ENCODE measurements around the gene GRK6.

GRK6 gene

DNA sequence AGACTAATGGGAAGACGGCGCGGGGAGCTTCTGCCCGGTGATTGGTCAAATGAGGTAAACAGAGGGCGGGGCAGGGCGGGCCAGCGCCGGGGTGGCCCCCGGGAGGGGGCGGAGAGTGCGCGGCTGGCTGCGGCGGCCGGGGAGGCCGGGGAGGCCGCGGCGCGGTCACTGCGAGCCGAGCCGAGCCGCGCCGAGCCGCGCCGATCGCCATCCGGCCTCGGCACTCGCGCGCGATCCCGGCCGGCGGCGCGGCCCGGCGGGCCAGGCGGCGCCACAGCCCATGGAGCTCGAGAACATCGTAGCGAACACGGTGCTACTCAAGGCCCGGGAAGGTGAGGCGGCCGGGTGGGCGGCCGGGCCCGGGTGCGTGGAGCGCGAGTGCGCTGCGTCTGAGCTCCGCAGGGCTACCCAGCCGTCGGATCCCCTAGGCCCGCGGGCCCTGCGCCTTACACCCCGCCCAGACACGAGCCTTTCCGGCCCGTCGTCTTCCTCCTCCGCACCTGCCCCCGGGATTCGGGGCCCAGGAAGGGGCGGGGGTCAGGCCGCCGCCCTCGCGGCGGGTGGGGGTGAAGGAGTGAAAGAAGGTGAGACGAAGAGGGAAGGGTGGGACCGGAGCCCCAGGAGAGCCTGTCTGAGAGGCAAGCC lies at the start of gene GRK6:
TSS of gene GRK6 (plus strand) at position 111 of the 645 bp plus-strand sequence. CDS start at position 281, 170 bp downstream.
- peak; percentile 72 for DNase-seq

GRCh38 chr5:177377851-177378776 lies 48.4 kb upstream of the GRK6 start:
- no peak for DNase-seq

GRCh38 chr5:177378884-177379883 lies 47.3 kb upstream of the GRK6 start:
- DNase-seq = no peak

- DNase-seq = no peak
Observed at GRCh38 chr5:177380805-177381126, 45.7 kb upstream of the GRK6 start.

DNA sequence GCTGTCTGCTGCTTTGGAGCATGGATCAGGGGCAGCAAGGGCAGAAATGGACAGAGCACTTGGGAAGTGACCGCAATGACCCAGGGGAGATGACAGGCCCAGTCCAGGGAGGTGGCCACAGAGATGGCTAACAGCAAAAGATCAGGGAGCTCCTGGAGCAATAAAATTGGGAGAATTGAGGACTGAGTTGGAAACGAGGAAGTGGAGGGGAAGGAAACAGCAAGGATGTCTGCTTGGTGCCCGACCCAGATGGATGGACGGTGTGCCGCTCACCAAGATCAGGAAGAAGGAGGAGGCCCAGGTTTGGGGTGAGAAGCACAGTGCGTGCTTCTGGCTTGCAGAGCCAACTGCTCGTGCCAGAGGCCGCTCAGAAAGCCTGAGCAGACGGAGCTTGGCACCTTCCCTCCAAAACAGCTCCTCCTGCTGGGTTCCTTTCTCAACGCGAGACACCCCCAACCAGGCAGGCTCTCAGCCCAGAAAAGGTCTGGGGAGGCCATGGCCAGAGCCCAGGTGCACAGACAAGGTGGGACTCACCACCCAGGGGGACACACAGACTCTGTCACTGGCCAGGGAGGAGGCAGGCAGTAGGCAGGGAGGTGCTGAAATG lies 44.0 kb upstream of the GRK6 start:
- DNase-seq = no peak

DNA sequence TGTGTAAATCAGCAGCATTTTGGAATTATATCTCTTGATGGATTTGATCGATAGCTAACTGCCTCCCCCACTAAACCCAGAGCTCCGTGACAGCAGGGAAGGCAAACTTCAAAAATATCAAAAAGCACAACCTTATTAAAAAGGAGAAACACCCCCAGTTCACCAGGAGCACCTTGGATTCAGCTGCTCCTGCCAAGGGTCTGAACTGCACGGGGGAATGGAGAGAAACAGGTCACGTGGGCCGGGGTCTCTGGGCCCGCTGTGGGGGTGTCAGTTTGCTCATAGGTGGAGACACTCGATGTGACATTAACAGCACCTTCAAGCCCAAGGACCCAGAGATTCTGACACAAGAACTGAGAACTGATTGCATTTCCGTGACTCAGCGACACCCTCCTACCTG lies 43.3 kb upstream of the GRK6 start:
- DNase-seq = no peak

- DNase-seq = no peak
Observed at GRCh38 chr5:177384134-177384533, 42.3 kb upstream of the GRK6 start, which contains the start of gene SLC34A1. TSS of gene SLC34A1 (plus strand) at chr5:177384434. CDS start at chr5:177385742, 1,308 bp downstream.

- no peak for DNase-seq
Observed at GRCh38 chr5:177385720-177386119, 40.8 kb upstream of the GRK6 start.

DNA sequence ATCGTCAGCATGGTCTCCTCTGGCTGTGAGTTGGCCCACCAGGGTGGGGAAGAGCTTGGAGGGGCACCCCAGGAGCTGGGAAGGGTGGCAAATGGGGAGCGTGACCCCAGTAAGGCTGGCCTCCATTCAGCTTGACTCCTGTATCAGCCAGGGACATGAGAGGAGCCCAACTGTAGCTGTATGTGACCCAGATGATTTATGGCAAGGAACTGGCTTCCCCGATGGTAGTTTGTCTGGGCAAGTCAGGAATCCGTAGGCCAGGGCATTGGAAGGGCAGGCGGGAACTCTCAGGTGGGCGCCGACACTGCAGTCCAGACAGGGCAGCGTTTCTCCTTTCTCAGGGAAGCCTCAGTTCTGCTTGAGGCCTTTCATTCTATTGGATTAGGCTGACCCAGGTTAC lies 39.9 kb upstream of the GRK6 start:
- no peak for DNase-seq

DNA sequence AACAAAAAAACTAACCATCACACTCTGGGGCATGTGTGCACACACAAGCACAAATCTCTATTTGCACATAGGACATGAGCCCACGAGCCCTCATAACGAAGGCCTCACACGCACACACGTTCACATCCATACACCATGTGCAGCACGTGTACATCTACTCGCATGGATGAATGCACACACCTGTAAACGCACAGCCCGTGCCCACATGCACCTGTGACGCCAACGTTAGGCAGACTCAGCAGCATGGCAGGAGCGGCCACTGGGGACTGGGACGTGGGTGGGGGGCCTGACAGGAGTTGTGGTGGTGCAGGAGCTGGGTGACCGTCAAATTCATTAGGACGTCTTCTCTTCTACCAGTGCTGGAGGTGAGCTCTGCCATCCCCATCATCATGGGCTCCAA lies 39.1 kb upstream of the GRK6 start:
- DNase-seq = no peak

DNA sequence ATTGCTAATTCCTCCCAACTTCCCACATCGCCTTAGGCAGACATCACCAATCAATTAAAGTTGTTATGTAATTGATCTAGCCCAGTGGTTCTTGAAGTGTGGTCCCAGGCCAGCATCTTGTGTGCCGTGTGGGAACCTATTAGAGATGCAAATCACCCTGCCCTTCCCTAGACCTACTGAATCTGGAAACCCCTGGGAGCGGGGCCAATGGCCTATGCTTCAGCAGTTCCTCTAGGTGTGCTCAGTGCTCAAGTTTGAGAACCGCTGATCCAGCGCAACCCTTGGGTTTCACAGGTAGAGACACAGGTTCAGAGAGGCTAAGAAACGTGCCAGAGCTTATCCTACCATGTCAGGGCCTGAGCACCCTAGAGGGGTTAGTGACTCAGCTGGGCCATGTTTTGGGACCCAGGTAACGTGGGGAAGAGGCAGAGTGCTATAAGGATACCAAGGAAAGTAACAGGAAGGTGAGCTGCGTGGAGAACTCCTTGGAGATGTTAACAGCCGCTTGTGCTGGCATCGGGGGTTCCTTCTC lies 37.9 kb upstream of the GRK6 start:
- no peak for DNase-seq

DNA sequence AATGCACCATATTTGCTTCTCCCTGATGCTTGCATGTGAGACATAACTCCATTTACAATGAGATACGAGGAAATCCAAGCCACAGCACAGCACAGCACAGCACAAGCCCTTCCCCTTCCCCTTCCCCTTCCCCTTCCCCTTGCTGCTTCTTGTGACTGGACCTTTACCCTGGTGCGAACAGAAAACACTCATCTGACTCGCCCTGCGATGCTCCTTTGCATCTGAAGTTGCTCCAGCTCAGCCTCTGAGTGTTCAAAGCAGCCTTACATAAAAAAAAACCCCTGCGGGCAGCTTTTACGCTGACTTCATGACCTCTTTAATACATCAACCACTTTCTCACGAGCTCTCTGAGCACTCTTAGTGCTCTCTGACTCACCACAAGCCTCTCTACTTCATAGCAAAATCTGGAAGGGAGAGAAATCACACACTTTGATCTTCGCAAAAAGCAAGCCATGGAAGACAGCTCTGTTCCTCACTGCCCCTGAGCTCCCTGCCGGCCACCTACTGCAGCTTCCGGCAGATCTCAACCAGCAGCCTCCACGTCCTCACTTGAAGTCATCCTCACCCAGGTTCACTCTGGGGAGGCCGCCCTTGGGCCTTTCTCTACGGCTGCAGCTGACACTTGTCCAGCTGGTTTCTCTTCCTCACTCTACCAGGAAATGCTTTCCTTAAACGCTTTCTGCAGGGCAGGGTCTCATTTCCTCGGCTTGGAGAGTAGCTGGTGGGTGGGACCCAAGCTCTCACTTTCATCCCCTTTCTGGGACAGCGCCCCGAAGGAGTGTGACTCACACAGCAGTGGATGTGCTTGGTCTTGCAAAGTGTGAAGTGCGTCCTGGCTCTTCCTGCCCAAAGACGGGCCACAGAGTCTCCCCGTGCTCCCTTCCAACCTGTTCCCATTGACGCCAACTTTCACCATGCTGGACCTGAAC lies 37.0 kb upstream of the GRK6 start:
- peak; percentile 39 for DNase-seq

- DNase-seq = peak; percentile 83
Observed at GRCh38 chr5:177390363-177391300, 35.8 kb upstream of the GRK6 start.

GRCh38 chr5:177392765-177393164 lies 33.7 kb upstream of the GRK6 start:
- no peak for DNase-seq

DNA sequence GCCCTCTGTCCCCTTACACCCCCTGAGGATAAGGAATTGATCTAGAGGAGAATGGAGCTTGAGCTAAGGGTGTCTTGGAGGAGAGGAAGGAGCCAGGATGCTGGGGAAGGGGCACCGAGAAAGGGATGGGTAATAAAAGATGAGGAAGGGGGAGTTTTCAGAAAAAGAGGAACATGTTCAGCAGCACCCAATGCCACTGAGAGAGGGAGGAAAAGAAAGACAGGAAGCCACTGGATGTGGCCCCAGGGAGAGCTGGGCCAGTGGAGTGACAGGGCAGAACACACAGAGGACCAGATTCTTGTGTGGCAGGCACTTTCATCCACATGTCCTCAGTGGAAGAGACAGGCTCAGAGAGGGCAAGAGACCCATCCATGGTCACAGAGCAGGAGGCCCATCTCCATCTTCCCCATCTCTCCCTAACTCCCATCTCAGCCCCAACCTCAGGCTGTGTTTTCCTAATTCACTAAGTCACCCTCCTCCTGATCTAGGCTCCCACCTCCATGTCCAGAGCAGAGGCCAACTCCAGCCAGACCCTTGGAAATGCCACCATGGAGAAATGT lies 33.2 kb upstream of the GRK6 start:
- DNase-seq = no peak

GRCh38 chr5:177393990-177394389 lies 32.5 kb upstream of the GRK6 start:
- no peak for DNase-seq

GRCh38 chr5:177396078-177396477 lies 30.4 kb upstream of the GRK6 start:
- DNase-seq = no peak

DNA sequence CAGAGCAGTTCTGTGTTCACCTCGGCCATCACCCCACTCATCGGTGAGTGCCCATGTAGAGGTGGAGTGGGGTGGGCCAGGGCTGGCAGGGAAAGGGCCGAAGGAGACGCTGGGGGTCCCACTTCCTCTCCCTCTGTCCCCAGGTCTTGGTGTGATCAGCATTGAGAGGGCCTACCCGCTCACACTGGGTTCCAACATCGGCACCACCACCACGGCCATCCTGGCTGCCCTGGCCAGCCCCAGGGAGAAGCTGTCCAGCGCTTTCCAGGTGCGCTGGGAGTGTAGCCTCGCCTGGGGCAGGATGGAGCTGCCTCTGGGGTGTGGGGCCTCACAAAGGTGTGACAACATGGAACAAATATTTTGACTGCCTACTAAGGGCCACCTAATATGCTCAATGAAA lies 29.7 kb upstream of the GRK6 start:
- DNase-seq = no peak

- no peak for DNase-seq
Observed at GRCh38 chr5:177397875-177398390, 28.5 kb upstream of the GRK6 start.

All from stimulated activated CD4-positive, alpha-beta T cell treated with anti-CD3 and anti-CD28 coated beads, Interleukin-4, amount 100 ng/mL, for 1 hour (primary cell).